K562 (cell line): ENCODE measurements around the gene DGUOK. TPM values are rescaled to one million over a fixed set of nuclear protein-coding genes. Genes with fewer than 3 reads are reported as not detected.
A peak's percentile ranks its signal among the peaks of the same experiment; 100 is the strongest.

Source experiments
- CAMTA2 ChIP-seq: fragments of 250-450 bp; sonication (Bioruptor Pico); conservative IDR thresholded peaks from 2 replicates; pipeline ENCODE4 v1.5.1; 2022
- CBFA2T2 ChIP-seq: fragments of 450-650 bp; conservative IDR thresholded peaks from 2 replicates; pipeline ENCODE4 v1.6.1; 2017; ENCODE audit warnings: mild to moderate bottlenecking
- JUNB ChIP-seq: fragments of 450-650 bp; formaldehyde crosslinking; conservative IDR thresholded peaks from 2 replicates; pipeline ENCODE4 v1.4.0; 2020; ENCODE audit warnings: mild to moderate bottlenecking
- KLF13 ChIP-seq: fragments of 450-650 bp; IDR thresholded peaks from 2 replicates; pipeline ENCODE4 v1.6.1; 2016; ENCODE audit warnings: missing genetic modification characterization, low read depth, mild to moderate bottlenecking, missing compliant biosample characterization, moderate library complexity, borderline replicate concordance
- MTA1 ChIP-seq: fragments of 450-650 bp; IDR thresholded peaks from 2 replicates; pipeline ENCODE4 v1.6.1; 2017; ENCODE audit warnings: borderline replicate concordance
- NR2C1 ChIP-seq, 2 experiments: fragments of 450-650 bp; IDR thresholded peaks; 2 replicates each; pipeline ENCODE4 v1.6.1; 2017; ENCODE audit warnings: mild to moderate bottlenecking in 2 of 2, antibody characterized with exemption in 1 of 2, inconsistent platforms in 1 of 2, missing compliant biosample characterization in 1 of 2, missing genetic modification characterization in 1 of 2
- TRIM24 ChIP-seq, 2 experiments: fragments of 450-650 bp; IDR thresholded peaks; 2 replicates each; pipeline ENCODE4 v1.6.1; 2016
- YY1 ChIP-seq, 3 experiments: IDR thresholded peaks; 2 replicates each; pipeline ENCODE4 v1.6.1; 2011; ENCODE audit warnings: low read length in 2 of 3, mild to moderate bottlenecking in 2 of 3, moderate library complexity in 2 of 3, borderline replicate concordance in 1 of 3, control low read depth in 1 of 3, low read depth in 1 of 3; ENCODE audit not compliant: insufficient read depth in 3 of 3, insufficient replicate concordance in 2 of 3, control insufficient read depth in 1 of 3, insufficient read length in 1 of 3; ENCODE audit errors: extremely low read depth in 1 of 3
- ZNF717 ChIP-seq: fragments of 250-450 bp; sonication (Bioruptor Pico); IDR thresholded peaks from 2 replicates; pipeline ENCODE4 v1.5.0; 2021
- polyA plus RNA-seq, 8 experiments: library from polyadenylated mRNA; depleted of rRNA in 4 of 8; stranded (reverse) in 5 of 8; unstranded in 3 of 8; fragments of >200 nt; fragmentation: Nextera tagmentation in 2 of 8; fragmentation: Illumina TruSeq in 1 of 8; extraction: Ambion mirVana in 2 of 8; extraction: Trizol in 1 of 8; gene quantifications; 2 replicates each; pipeline versions ENCODE4 v1.2.1 to v1.2.3, GENCODE V29; 2011 to 2014; ENCODE audit warnings: inconsistent platforms in 1 of 8, missing spikeins in 1 of 8
- total RNA-seq, 7 experiments: library from RNA; depleted of rRNA in 6 of 7; stranded (reverse); fragments of >200 nt in 6 of 7; fragmentation: Illumina TruSeq in 2 of 7; extraction: Trizol in 2 of 7; gene quantifications; 2 replicates each; pipeline versions ENCODE4 v1.2.1 to v1.2.3, GENCODE V29; 2011 to 2021; ENCODE audit warnings: low replicate concordance in 1 of 7
- TF ChIP-seq, protein P1 (sequence below): sonication (generic); formaldehyde crosslinking; IDR thresholded peaks from 2 replicates; pipeline ENCODE4 v1.9.0; 2022; ENCODE audit warnings: mild to moderate bottlenecking, missing genetic modification reagents
- TF ChIP-seq, protein P2 (sequence below), 2 experiments: fragments of 450-650 bp; conservative IDR thresholded peaks; 2 replicates each; pipeline ENCODE4 v1.6.1; 2017; ENCODE audit warnings: mild to moderate bottlenecking in 2 of 2, moderate library complexity in 2 of 2
- TF ChIP-seq, protein P3 (sequence below): fragments of 450-650 bp; IDR thresholded peaks from 2 replicates; pipeline ENCODE4 v1.6.1; 2017; ENCODE audit warnings: antibody characterized with exemption, mild to moderate bottlenecking
- TF ChIP-seq, protein P4 (sequence below): sonication (generic); formaldehyde crosslinking; IDR thresholded peaks from 2 replicates; pipeline ENCODE4 v1.8.0; 2022; ENCODE audit warnings: missing genetic modification reagents, mild to moderate bottlenecking, moderate library complexity, borderline replicate concordance
- TF ChIP-seq, protein P5 (sequence below), 2 experiments: fragments of 250-450 bp in 1 of 2; fragments of 450-650 bp in 1 of 2; sonication (Bioruptor Pico) in 1 of 2; IDR thresholded peaks; 2 replicates each; pipeline versions ENCODE4 v1.6.1 to v1.8.0; 2016 to 2021; ENCODE audit warnings: mild to moderate bottlenecking in 2 of 2, moderate library complexity in 2 of 2, missing compliant biosample characterization in 1 of 2, missing genetic modification characterization in 1 of 2

Gene DGUOK
- total and polyA plus RNA-seq, 9 of the 15 experiments (the other 6 are each of a cell fraction or from before 2014, with no cell fraction given) = 67.0 to 288 (median 126) TPM

DNA sequence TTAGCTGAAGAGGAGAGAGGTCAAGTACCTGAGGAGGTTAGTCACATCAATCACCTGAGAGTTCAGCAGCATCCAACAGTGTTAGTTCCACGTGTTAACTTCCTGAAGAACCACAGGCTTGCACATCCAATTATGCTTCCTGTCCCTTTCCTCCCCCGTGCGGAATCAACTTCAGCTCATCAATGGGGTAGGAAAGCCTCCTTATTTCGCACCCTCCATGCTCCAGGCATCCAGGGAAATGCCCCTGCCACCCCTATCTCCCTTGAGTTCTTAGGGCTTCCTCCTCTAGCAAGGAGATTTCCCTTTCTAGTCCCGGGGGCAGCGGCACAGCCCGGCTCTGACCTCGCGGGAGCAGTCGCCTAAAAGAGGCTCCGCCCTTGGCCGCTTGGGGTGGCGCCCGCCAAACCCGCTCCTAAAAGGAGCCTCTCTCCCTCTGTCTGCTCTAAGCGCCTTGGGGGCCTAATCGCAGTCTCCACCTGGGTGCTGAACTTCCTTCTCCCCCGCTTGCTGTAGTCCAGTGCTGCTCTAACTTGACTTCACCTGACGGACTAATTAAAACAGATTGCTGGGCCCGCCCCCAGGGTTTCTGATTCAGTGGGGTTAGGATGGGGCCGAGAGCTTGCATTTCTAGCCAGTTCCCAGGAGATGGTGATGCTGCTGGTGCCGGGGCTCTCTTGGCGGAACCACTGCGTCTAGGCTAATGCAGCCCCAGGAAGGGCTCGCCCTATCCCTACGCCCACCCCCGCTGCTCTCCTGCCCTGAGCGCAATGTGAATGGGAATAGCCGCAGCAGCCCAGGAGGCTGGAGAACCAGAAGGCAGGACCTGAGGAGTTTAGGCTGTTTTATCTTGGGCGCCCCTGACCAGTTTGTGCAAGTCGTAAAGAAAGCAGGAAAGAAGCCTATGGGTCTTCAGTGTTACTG lies 54.7 kb downstream of the DGUOK start (continued):
- TF ChIP-seq, protein P1, sequence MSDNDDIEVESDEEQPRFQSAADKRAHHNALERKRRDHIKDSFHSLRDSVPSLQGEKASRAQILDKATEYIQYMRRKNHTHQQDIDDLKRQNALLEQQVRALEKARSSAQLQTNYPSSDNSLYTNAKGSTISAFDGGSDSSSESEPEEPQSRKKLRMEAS (CRISPR knock-in tag) = peak; percentile 35; the same call in 1 of the 2 replicates
- TF ChIP-seq, protein P2, sequence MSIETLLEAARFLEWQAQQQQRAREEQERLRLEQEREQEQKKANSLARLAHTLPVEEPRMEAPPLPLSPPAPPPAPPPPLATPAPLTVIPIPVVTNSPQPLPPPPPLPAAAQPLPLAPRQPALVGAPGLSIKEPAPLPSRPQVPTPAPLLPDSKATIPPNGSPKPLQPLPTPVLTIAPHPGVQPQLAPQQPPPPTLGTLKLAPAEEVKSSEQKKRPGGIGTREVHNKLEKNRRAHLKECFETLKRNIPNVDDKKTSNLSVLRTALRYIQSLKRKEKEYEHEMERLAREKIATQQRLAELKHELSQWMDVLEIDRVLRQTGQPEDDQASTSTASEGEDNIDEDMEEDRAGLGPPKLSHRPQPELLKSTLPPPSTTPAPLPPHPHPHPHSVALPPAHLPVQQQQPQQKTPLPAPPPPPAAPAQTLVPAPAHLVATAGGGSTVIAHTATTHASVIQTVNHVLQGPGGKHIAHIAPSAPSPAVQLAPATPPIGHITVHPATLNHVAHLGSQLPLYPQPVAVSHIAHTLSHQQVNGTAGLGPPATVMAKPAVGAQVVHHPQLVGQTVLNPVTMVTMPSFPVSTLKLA (conservative IDR thresholded peaks at IDR 0.05) = peak; percentile 73 to 74; a peak in 3 of 4 replicates
- TF ChIP-seq MTA1 (no peak), TRIM24 (IDR thresholded peaks at IDR 0.05) (no peak), NR2C1 (IDR thresholded peaks at IDR 0.05) (no peak), NR2C1 (tag; IDR thresholded peaks at IDR 0.05) (no peak), KLF13 (tag) (no peak), YY1 (IDR thresholded peaks at IDR 0.05; ENCODE audit: borderline replicate concordance in 1 of 3, control insufficient read depth in 1 of 3, extremely low read depth in 1 of 3, insufficient read depth in 3 of 3, insufficient read length in 1 of 3, insufficient replicate concordance in 2 of 3, low read depth in 1 of 3, low read length in 2 of 3) (peak in 1 of 3 experiments; percentile 32), ZNF717 (CRISPR knock-in tag) (no peak), JUNB (no peak), CBFA2T2 (peak; percentile 77), CAMTA2 (no peak)
- TF ChIP-seq, protein P3, sequence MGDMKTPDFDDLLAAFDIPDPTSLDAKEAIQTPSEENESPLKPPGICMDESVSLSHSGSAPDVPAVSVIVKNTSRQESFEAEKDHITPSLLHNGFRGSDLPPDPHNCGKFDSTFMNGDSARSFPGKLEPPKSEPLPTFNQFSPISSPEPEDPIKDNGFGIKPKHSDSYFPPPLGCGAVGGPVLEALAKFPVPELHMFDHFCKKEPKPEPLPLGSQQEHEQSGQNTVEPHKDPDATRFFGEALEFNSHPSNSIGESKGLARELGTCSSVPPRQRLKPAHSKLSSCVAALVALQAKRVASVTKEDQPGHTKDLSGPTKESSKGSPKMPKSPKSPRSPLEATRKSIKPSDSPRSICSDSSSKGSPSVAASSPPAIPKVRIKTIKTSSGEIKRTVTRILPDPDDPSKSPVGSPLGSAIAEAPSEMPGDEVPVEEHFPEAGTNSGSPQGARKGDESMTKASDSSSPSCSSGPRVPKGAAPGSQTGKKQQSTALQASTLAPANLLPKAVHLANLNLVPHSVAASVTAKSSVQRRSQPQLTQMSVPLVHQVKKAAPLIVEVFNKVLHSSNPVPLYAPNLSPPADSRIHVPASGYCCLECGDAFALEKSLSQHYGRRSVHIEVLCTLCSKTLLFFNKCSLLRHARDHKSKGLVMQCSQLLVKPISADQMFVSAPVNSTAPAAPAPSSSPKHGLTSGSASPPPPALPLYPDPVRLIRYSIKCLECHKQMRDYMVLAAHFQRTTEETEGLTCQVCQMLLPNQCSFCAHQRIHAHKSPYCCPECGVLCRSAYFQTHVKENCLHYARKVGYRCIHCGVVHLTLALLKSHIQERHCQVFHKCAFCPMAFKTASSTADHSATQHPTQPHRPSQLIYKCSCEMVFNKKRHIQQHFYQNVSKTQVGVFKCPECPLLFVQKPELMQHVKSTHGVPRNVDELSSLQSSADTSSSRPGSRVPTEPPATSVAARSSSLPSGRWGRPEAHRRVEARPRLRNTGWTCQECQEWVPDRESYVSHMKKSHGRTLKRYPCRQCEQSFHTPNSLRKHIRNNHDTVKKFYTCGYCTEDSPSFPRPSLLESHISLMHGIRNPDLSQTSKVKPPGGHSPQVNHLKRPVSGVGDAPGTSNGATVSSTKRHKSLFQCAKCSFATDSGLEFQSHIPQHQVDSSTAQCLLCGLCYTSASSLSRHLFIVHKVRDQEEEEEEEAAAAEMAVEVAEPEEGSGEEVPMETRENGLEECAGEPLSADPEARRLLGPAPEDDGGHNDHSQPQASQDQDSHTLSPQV = 0 out of 2 replicates have a peak, but pooled peaks have one; percentile 36
- TF ChIP-seq, protein P4, sequence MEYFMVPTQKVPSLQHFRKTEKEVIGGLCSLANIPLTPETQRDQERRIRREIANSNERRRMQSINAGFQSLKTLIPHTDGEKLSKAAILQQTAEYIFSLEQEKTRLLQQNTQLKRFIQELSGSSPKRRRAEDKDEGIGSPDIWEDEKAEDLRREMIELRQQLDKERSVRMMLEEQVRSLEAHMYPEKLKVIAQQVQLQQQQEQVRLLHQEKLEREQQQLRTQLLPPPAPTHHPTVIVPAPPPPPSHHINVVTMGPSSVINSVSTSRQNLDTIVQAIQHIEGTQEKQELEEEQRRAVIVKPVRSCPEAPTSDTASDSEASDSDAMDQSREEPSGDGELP = peak; percentile 60; the same call in 1 of the 2 replicates
- TF ChIP-seq, protein P5, sequence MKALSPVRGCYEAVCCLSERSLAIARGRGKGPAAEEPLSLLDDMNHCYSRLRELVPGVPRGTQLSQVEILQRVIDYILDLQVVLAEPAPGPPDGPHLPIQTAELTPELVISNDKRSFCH (CRISPR knock-in tag; IDR thresholded peaks at IDR 0.05) = no peak
- TF ChIP-seq, protein P5 (tag; IDR thresholded peaks at IDR 0.05) = no peak
